GM18907 (cell line): ENCODE data around the gene MTMR3.

Experiments used
- ATAC-seq: cut with Tn5 transposase; IDR thresholded peaks from one replicate; pipeline ENCODE4 v1.9.1; 2021; ENCODE audit warnings: mild to moderate bottlenecking, moderate library complexity; ENCODE audit not compliant: unreplicated experiment

Gene MTMR3

GRCh38 chr22:29914165-29914564, 31.2 kb downstream of the MTMR3 start:
- ATAC-seq = no peak

- ATAC-seq = no peak
Observed at GRCh38 chr22:29914991-29915533, 32.1 kb downstream of the MTMR3 start.

GRCh38 chr22:29916007-29916544, 33.1 kb downstream of the MTMR3 start:
- ATAC-seq = no peak

GRCh38 chr22:29917052-29917902, 34.3 kb downstream of the MTMR3 start:
- ATAC-seq = no peak

- no peak for ATAC-seq
Observed at GRCh38 chr22:29925402-29925801, 42.4 kb downstream of the MTMR3 start.

- ATAC-seq = no peak
Observed at GRCh38 chr22:29926057-29926456, 43.1 kb downstream of the MTMR3 start.

GRCh38 chr22:29932136-29932535, 49.2 kb downstream of the MTMR3 start:
- ATAC-seq = no peak

GRCh38 chr22:29933619-29934018, 50.6 kb downstream of the MTMR3 start:
- ATAC-seq = no peak

- no peak for ATAC-seq
Observed at GRCh38 chr22:29934596-29934995, 51.6 kb downstream of the MTMR3 start.

- no peak for ATAC-seq
Observed at GRCh38 chr22:29936186-29936585, 53.2 kb downstream of the MTMR3 start.

- peak; percentile 78 for ATAC-seq
Observed at GRCh38 chr22:29937940-29938693, 55.1 kb downstream of the MTMR3 start.

GRCh38 chr22:29940526-29940925, 57.6 kb downstream of the MTMR3 start:
- ATAC-seq = no peak

- ATAC-seq = no peak
Observed at GRCh38 chr22:29944339-29944738, 61.4 kb downstream of the MTMR3 start.

GRCh38 chr22:29945435-29945834, 62.5 kb downstream of the MTMR3 start:
- no peak for ATAC-seq

GRCh38 chr22:29946220-29946619, 63.2 kb downstream of the MTMR3 start:
- no peak for ATAC-seq

- ATAC-seq = no peak
Observed at GRCh38 chr22:29947410-29948384, 64.7 kb downstream of the MTMR3 start.

GRCh38 chr22:29948385-29948769, 65.4 kb downstream of the MTMR3 start:
- ATAC-seq = no peak

- ATAC-seq = no peak
Observed at GRCh38 chr22:29949872-29950271, 66.9 kb downstream of the MTMR3 start.

GRCh38 chr22:29951791-29952413, 68.9 kb downstream of the MTMR3 start:
- no peak for ATAC-seq
